ENCODE data around the gene PMPCB. TPM values are rescaled to one million over a fixed set of nuclear protein-coding genes. Genes with fewer than 3 reads are reported as not detected.

Gene PMPCB
- total RNA-seq, 1 experiment from 2014 or later, result 66.8 TPM

DNA sequence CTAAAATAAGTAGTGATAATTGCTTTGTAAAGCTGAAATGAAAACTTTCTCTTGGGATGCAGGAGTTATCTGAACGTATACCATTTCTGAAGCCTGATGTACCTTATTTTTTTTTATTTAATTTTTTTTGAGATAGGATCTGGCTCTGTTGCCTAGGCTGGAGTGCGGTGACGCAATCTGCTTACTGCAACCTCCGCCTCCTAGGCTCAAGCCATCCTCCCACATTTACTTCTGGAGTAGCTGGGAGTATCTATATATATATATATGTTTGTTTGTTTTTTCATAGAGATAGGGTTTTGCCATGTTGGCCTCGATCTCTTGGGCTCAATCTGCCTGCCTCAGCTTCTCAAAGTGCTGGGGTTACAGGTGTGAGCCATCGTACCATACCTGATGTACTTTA, 2.4 kb downstream of the PMPCB start:
- no TSS peak for BruUV-seq (replicated peaks)

GRCh38 chr7:103301441-103301840, 4.2 kb downstream of the PMPCB start:
- ChIA-PET POLR2A (ENCODE audit: low non-redundant PET) (no interaction called here), CTCF (no interaction called here)
- intact Hi-C loops (cut with micrococcal nuclease; ENCODE audit: unreplicated experiment), result no loop called here
- Histone ChIP-seq H3K27me3 (replicated peaks; ENCODE audit: insufficient read depth, low read depth, low read length, poor library complexity) (no peaks in the 10 kb centered on the region), H3K9me3 (ENCODE audit: low read depth, low read length, poor library complexity, severe bottlenecking) (no peaks in the 10 kb centered on the region), H3K4me3 (ENCODE audit: low read depth, low read length, poor library complexity, severe bottlenecking) (no peak overlapping the region), H3K36me3 (ENCODE audit: insufficient read depth, low read length, poor library complexity, severe bottlenecking) (peaks cover 72% of the 10 kb centered on the region), H3K27ac (ENCODE audit: low read depth, low read length, poor library complexity, severe bottlenecking) (no peak overlapping the region), H3K4me1 (ENCODE audit: insufficient read depth, low read length, poor library complexity, severe bottlenecking) (peaks cover 4% of the 10 kb centered on the region)
- BruUV-seq (replicated peaks), result no TSS peak
- DNase-seq (ENCODE audit: low spot score), result no peak
- no peak for TF ChIP-seq EZH2 (IDR thresholded peaks at IDR 0.05; ENCODE audit: borderline replicate concordance, low read depth, low read length, poor library complexity, severe bottlenecking)
- TF ChIP-seq CTCF (conservative IDR thresholded peaks at IDR 0.05; ENCODE audit: low read depth, low read length), result no peak

More for the DNA sequence above, 2.4 kb downstream of the PMPCB start:
- ChIA-PET CTCF (no interaction called here), POLR2A (ENCODE audit: low non-redundant PET) (no interaction called here)
- intact Hi-C loops (cut with micrococcal nuclease; ENCODE audit: unreplicated experiment), result loop anchor here (5.0 kb wide), 1 partner anchor 108 kb away; no protein-coding TSS in a partner anchor
- no peak for DNase-seq (ENCODE audit: low spot score)
- peaks cover 4% of the 10 kb centered on the region for H3K4me1 ChIP-seq (ENCODE audit: insufficient read depth, low read length, poor library complexity, severe bottlenecking)
- no peaks in the 10 kb centered on the region for H3K9me3 ChIP-seq (ENCODE audit: low read depth, low read length, poor library complexity, severe bottlenecking)
- no peak overlapping the region for H3K4me3 ChIP-seq (ENCODE audit: low read depth, low read length, poor library complexity, severe bottlenecking)
- H3K27me3 ChIP-seq (replicated peaks; ENCODE audit: insufficient read depth, low read depth, low read length, poor library complexity), result no peaks in the 10 kb centered on the region
- H3K27ac ChIP-seq (ENCODE audit: low read depth, low read length, poor library complexity, severe bottlenecking), result no peak overlapping the region
- TF ChIP-seq EZH2 (IDR thresholded peaks at IDR 0.05; ENCODE audit: borderline replicate concordance, low read depth, low read length, poor library complexity, severe bottlenecking) (no peak), CTCF (conservative IDR thresholded peaks at IDR 0.05; ENCODE audit: low read depth, low read length) (no peak)
- H3K36me3 ChIP-seq (ENCODE audit: insufficient read depth, low read length, poor library complexity, severe bottlenecking), result peaks cover 57% of the 10 kb centered on the region

DNA sequence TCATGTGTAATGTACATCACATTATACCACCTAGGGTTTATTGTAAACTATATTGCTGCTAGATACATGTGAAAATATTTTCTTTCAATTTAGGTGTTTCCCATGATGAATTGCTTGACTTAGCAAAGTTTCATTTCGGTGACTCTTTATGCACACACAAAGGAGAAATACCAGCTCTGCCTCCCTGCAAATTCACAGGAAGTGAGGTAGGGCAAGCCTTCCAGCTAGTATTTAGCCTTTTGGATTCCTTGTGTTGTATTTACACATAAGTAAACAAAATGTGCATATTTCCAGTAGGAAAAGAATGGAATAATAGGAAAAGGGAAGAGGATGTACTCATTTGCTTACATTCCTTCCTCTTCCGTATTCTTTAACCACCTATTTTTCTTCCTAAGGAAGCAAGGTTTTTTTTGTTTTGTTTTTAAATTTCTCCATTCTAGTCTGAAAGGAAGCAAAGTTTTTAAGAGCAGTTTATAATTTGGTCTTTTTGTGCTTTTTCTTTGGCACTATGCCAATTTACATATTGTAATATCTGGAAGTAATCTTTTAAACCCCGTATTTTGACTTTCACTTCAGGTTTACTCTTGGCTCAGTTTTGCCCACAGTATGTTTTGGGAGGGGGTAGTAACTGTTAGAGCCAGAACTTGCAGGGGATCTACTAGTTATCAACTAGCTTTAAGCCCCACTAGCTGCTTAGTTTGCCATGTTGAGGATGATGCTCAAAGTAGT, 10.4 kb downstream of the PMPCB start:
- DNase-seq (ENCODE audit: low spot score), result no peak
- intact Hi-C loops (cut with micrococcal nuclease; ENCODE audit: unreplicated experiment), result no loop called here
- no TSS peak for BruUV-seq (replicated peaks)
- H3K27ac ChIP-seq (ENCODE audit: low read depth, low read length, poor library complexity, severe bottlenecking), result no peak overlapping the region
- ChIA-PET CTCF (no interaction called here), POLR2A (ENCODE audit: low non-redundant PET) (interaction anchor here (0.7 kb wide), 1 partner anchor 60 kb away, joined by 4 read pairs; no protein-coding TSS in a partner anchor)
- peaks cover 96% of the 10 kb centered on the region for H3K36me3 ChIP-seq (ENCODE audit: insufficient read depth, low read length, poor library complexity, severe bottlenecking)
- H3K4me1 ChIP-seq (ENCODE audit: insufficient read depth, low read length, poor library complexity, severe bottlenecking), result no peaks in the 10 kb centered on the region
- TF ChIP-seq EZH2 (IDR thresholded peaks at IDR 0.05; ENCODE audit: borderline replicate concordance, low read depth, low read length, poor library complexity, severe bottlenecking) (no peak), CTCF (conservative IDR thresholded peaks at IDR 0.05; ENCODE audit: low read depth, low read length) (no peak)
- H3K4me3 ChIP-seq (ENCODE audit: low read depth, low read length, poor library complexity, severe bottlenecking), result no peak overlapping the region
- H3K9me3 ChIP-seq (ENCODE audit: low read depth, low read length, poor library complexity, severe bottlenecking), result no peaks in the 10 kb centered on the region
- H3K27me3 ChIP-seq (replicated peaks; ENCODE audit: insufficient read depth, low read depth, low read length, poor library complexity), result no peaks in the 10 kb centered on the region

All from A673 (cell line).